Measurements from ENCODE around the gene KCNA3.

DNA sequence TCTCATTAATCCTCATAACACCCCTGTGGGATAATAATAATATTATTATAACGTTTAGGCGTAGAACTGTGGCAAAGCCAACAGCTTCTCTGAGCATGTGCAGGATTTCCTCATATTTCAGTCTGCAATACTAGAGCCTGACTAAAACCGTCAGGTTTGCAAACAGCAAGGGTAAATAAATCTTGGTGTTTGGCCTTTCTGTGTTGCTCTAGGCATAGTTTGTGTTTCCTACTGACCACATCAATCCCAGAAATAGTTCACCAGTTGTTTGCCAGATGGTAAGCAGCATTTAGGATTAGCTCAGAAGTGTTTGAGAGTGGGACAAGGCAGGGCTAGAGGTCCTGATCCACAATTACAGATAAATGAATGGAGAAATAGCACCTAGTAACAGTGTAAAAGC, 2.8 kb upstream of the KCNA3 start:
- TF ChIP-seq POLR2AphosphoS5 (IDR thresholded peaks at IDR 0.05; ENCODE audit: low read depth, low read length) = no peak
- TF ChIP-seq, protein P1, sequence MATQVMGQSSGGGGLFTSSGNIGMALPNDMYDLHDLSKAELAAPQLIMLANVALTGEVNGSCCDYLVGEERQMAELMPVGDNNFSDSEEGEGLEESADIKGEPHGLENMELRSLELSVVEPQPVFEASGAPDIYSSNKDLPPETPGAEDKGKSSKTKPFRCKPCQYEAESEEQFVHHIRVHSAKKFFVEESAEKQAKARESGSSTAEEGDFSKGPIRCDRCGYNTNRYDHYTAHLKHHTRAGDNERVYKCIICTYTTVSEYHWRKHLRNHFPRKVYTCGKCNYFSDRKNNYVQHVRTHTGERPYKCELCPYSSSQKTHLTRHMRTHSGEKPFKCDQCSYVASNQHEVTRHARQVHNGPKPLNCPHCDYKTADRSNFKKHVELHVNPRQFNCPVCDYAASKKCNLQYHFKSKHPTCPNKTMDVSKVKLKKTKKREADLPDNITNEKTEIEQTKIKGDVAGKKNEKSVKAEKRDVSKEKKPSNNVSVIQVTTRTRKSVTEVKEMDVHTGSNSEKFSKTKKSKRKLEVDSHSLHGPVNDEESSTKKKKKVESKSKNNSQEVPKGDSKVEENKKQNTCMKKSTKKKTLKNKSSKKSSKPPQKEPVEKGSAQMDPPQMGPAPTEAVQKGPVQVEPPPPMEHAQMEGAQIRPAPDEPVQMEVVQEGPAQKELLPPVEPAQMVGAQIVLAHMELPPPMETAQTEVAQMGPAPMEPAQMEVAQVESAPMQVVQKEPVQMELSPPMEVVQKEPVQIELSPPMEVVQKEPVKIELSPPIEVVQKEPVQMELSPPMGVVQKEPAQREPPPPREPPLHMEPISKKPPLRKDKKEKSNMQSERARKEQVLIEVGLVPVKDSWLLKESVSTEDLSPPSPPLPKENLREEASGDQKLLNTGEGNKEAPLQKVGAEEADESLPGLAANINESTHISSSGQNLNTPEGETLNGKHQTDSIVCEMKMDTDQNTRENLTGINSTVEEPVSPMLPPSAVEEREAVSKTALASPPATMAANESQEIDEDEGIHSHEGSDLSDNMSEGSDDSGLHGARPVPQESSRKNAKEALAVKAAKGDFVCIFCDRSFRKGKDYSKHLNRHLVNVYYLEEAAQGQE (IDR thresholded peaks at IDR 0.05; ENCODE audit: insufficient read depth in 1 of 2, low read depth in 2 of 2, low read length in 2 of 2) = no peak
- TF ChIP-seq TAF1 (IDR thresholded peaks at IDR 0.05; ENCODE audit: borderline replicate concordance, insufficient read depth, low read length) = no peak
- no peak for TF ChIP-seq SIN3A (IDR thresholded peaks at IDR 0.05; ENCODE audit: borderline replicate concordance, insufficient read depth, low read length)

Measured in PFSK-1 (cell line).